ENCODE measurements around the gene TOR3A.

TOR3A gene

GRCh38 chr1:179077396-179077795 is 4.5 kb upstream of the TOR3A start:
- DNase-seq = no peak

DNA sequence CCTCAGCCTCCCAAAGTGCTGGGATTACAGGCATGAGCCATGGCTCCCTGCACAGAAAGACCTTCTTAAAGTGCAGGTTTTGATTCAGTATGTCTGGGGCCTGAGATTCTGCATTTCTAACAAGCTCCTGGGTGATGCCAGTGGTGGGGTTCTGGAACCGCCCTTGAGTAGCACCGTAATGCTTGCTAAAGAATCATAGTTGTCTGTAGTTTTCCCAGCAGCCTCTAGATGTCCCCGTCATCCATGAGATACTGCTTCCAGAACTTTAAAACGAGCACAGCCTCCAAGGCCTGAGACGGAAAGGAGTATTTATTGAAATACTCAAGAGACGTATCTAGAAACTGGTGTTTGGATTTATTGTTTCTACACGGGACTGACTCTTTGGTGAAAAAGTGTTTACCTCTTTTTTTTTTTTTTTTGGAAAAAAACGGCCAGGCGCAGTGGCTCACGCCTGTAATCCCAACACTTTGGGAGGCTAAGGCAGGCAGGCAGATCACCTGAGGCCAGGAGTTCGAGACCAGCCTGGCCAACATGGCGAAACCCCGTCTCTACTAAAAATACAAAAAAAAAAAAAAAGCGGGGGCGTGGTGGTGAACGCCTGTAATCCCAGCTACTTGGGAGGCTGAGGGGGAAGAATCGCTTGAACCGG is 2.6 kb upstream of the TOR3A start:
- DNase-seq = peak; percentile 49

GRCh38 chr1:179080866-179081686 is 794 bp upstream of the TOR3A start:
- no peak for DNase-seq

GRCh38 chr1:179082333-179082998 is 596 bp downstream of the TOR3A start:
- peak; percentile 33 for DNase-seq

DNA sequence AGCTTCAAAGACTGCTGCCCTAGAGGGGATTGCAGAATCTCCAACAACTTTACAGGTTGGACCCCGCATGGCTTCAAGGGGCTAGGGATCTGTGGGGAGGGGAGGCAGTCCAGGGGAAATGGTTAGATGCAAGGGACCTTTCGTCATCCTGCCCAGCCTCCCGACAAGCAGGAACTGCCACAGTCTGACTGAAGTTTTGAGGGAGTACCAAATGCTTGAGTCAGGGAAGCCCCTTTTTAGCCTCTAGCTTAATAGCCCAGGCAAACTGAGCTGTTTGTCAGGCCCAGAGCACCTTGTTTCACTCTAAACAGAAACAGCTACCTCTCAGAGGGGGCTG is 1.1 kb downstream of the TOR3A start:
- no peak for DNase-seq

DNA sequence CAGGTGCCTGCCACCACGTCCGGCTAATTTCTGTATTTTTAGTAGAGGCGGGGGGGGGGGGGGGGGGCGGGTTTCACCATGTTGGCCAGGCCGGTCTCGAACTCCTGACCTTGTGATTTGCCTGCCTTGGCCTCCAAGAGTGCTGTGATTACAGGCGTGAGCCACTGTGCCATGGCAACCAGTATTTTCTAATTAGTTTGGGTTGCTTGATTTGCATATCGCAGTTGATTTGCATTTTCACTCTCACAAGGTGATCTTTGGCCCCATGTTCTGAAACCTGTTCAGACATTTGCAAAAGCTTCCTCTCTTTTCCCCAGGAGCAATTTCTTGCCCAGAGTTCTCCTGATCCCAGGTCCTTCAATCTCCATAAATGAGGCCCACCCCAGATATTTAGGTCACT is 1.7 kb downstream of the TOR3A start:
- DNase-seq = no peak

DNA sequence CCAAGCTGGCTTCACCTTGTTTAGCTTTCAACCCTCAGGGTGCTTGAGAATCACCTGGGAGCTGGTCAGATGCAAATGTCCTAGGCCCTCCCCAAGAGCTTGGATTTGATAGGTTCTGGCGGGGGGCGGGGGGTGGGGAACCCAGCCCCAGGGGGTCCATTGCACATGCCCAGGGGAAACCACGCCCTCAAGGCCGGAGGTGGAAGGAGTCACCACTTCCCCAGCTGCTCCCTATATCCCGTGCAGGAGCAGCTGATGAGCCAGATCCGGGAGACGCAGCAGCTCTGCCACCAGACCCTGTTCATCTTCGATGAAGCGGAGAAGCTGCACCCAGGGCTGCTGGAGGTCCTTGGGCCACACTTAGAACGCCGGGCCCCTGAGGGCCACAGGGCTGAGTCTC is 5.8 kb downstream of the TOR3A start:
- DNase-seq = no peak

DNA sequence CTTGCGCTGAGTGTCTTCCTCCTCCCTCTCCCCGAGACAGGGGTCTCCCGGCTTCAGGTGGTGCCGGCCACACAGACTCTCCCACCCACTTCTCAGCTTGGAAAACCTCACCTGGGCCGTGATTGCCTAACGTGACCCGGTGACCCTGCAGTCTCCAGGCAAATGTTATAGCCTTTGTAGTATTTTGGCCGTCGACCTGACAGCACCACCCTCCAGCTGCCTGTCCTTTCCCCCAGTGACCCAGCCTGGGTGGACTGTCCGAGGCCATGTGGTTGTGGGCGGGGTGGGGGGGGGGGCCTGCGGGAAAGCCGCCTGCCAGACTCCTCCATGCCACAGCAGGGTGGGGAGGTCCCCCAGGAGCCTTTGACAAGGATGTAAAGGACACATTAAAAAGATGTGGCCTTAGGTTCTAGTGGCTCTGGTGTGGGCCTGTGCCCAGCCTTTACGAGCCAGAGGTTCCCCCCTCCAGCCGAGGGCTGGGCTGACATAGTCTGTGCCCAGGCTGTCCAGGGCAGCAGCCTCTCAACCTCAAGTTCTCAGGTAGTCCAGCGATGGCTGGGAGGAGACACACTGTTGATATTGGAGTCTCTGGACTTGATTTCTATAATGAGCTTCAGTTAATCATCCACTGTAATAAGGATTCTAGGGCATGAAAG is 8.1 kb downstream of the TOR3A start:
- DNase-seq = no peak

DNA sequence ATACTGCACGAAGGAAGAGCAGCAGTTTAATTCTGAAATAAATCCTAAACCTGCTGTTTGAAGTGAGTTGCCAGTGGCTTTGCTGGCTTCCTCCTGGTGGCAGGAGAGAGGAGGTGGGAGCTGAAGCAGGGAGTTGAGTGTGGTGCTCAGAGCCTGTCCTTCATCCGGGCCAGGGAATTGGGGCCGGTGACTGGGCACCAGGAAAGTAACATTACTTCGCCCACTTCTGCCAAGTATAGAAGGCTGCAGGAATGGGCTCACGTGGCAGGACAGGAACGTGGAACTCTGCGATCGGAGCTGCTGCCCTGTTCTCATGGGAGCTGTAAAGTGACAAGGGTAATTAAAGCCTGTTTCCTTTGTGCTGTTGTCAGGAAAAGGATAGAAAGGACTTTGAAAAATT is 8.7 kb downstream of the TOR3A start:
- DNase-seq = no peak

GRCh38 chr1:179090923-179091322 is 9.1 kb downstream of the TOR3A start:
- DNase-seq = no peak

DNA sequence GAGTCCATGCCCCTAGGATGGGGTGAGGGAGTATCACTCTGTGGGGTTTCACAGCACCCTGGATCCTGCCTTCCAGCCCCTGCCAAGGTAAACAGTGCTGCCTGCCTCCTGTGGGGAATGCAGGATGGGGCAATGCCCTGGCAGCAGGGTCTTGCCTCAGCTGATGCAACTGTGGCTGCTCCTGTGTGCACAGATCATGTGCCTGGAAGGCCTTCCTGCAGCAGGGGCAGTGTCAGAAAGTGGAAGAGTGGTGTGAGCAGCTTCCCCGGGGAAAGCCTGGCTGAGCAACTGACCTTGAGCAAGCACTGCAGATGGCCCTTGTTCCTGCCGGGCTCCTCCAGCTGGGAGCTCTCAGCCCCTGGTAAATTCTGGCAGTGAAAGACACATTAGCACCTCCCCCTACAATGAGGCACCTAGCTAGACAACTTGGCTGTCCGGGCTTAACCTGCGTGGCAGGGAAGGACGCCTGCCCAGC is 9.9 kb downstream of the TOR3A start:
- DNase-seq = peak; percentile 44

- DNase-seq = no peak
Observed at GRCh38 chr1:179092896-179093461, 11.1 kb downstream of the TOR3A start.

GRCh38 chr1:179094818-179095217 is 12.9 kb downstream of the TOR3A start:
- DNase-seq = no peak

- DNase-seq = no peak
Observed at GRCh38 chr1:179095377-179095776, 13.5 kb downstream of the TOR3A start.

GRCh38 chr1:179095924-179096323 is 14.1 kb downstream of the TOR3A start:
- no peak for DNase-seq

GRCh38 chr1:179099891-179100290 is 18.0 kb downstream of the TOR3A start:
- no peak for DNase-seq

DNA sequence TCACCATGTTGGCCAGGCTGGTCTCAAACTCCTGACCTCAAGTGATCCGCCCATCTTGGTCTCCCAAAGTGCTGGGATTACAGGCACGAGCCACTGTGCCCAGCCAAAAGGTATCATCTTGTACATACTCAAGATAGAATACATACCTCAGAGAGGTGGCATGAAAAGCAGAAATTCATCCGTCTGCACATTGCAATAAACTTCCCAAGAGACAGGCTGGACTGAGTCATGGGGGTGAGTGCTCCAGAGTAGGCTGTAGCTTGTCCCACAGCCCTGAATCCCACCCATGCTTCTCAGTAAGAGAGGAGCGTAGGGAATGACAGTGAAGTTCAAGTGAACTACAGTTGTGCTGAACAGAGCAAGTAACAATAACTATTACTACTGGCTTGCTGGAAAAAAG is 19.7 kb downstream of the TOR3A start:
- no peak for DNase-seq

DNA sequence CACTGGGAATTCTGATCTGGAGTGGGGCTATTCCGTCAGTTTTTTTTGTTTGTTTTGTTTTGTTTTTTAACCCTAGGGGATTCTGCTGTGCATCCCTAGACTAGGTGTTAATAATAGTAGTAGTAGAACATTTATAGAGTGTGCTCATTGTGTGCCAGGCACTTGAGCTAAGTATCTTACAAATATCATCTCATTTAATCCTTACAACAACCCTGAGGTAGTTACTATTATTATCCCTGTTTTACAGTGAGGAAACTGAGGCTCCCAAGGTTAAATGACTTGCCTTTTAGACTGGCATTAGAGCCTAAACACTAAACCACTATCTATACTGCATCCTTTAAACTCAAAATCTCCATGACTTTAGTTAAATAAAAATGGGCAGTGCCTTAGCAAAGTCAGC is 22.1 kb downstream of the TOR3A start:
- DNase-seq = no peak

DNA sequence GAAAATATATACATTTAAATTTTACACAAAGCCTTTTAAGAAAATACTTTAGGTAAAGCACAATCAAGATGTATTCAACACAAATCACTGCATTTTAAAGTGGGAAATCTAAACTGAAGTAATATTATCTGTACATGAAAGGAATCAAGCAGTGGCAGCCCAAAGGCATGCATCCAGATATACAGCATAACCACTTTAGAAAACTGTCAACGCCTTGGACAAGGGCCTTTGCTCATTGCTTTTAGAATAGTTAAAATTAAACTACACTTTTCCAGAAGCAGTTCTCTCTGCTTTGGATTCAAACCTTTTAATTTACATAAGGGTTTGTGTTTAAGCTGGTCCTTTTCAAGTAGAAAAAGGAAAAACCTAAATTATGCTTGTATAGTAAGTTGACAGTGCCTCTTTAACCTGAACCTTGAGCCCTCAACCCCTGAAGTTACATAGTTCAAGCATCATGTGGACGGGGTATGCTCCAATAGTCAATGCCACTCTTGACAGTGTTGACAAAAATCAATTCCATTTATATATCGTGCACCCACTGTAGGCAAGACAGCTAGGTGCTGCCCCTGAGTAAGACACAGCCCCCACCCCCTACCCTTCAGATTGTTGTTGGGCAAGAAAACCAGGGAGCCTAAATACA is 22.9 kb downstream of the TOR3A start:
- no peak for DNase-seq

- peak; percentile 8 for DNase-seq
Observed at GRCh38 chr1:179105393-179105792, 23.5 kb downstream of the TOR3A start.

DNA sequence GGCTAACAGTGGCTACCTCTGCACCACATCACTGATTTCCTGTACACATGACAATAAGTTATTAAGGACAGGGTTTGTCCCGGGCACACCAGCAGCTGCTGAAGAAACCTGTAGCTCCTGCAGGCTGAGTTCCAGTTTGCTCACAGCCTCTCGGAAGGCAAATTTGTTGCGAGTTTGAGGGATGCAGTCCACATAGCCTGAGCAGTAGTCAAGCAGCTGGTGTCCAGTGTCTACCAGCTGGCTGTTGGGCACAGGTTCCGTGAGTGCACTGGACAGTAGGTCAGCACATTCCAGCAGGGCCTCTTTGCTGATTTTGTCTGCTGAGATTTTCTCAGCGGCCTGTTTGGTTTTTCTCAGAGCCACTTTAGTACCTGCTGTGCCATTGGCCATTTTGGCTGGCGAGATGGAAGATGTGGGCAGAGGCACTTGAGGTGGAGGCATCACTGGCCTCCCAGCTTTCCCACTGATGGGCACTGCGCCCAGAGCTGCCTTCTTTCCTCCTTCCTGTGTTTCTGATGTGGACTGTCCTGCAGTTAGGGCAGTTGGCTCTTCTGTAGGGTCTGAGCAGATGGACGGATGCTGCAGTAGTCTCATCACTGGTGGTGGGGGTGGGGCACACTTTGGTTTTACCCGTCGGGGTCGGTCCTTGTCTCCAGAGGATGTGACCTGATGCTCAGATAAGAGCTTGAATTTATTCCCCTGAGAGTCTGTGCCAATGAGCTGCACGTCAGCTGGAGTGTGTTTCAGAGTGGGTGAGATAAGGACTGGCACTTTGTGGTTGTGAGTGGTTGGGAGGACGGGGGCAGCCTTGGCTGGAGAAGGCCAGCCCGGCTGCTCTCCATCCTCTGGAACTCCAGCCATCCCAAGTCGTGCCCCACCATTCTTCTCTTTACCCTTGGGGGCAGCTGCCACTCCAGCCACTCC is 26.1 kb downstream of the TOR3A start:
- DNase-seq = no peak

- no peak for DNase-seq
Observed at GRCh38 chr1:179108644-179109043, 26.8 kb downstream of the TOR3A start.

All from COR-L47 (cell line).